ENCODE measurements around the gene SYNE2. TPM values are rescaled to one million over a fixed set of nuclear protein-coding genes. Genes with fewer than 3 reads are reported as not detected.

Gene SYNE2
- polyA plus RNA-seq, 1 donor from 2014 or later, result 82.3 TPM

GRCh38 chr14:64059454-64060198 lies 206.8 kb downstream of the SYNE2 start:
- Histone ChIP-seq H3K27ac (ENCODE audit: low read length) (no peak overlapping the region), H3K9me2 (ENCODE audit: insufficient read depth, low read length) (no peaks in the 10 kb centered on the region), H3K27me3 (ENCODE audit: insufficient read depth, low read depth, low read length) (no peaks in the 10 kb centered on the region), H3K4me3 (ENCODE audit: low read length) (no peak overlapping the region), H2AFZ (ENCODE audit: low read depth, low read length) (no peak overlapping the region), H3F3A (ENCODE audit: insufficient read depth, low read length, poor library complexity, severe bottlenecking) (no peaks in the 10 kb centered on the region), H3K4me2 (ENCODE audit: low read length) (no peak overlapping the region), H3K36me3 (ENCODE audit: insufficient read depth, low read length) (no peaks in the 10 kb centered on the region), H3K9me3 (ENCODE audit: low read length) (no peaks in the 10 kb centered on the region), H3K79me2 (replicated peaks; ENCODE audit: insufficient read depth, low read length) (no peaks in the 10 kb centered on the region), H3K9ac (ENCODE audit: low read length) (no peak overlapping the region), H4K20me1 (ENCODE audit: insufficient read depth) (no peaks in the 10 kb centered on the region)
- no peak for TF ChIP-seq CTCF (IDR thresholded peaks at IDR 0.05; ENCODE audit: poor library complexity, severe bottlenecking)
- no peak for TF ChIP-seq POLR2AphosphoS5 (IDR thresholded peaks at IDR 0.05)
- no peak for TF ChIP-seq SMC3 (conservative IDR thresholded peaks at IDR 0.05; ENCODE audit: poor library complexity)
- no peak for TF ChIP-seq TAF1 (IDR thresholded peaks at IDR 0.05; ENCODE audit: low read depth)
- TF ChIP-seq EZH2 (IDR thresholded peaks at IDR 0.05; ENCODE audit: borderline replicate concordance, insufficient read depth, low read length, poor library complexity, severe bottlenecking), result no peak
- no peak for TF ChIP-seq RAD21 (conservative IDR thresholded peaks at IDR 0.05)

- H3K79me2 ChIP-seq (replicated peaks; ENCODE audit: insufficient read depth, low read length), result no peaks in the 10 kb centered on the region
- no peaks in the 10 kb centered on the region for H3K36me3 ChIP-seq (ENCODE audit: insufficient read depth, low read length)
- H3F3A ChIP-seq (ENCODE audit: insufficient read depth, low read length, poor library complexity, severe bottlenecking), result no peaks in the 10 kb centered on the region
- no peak overlapping the region for H3K27ac ChIP-seq (ENCODE audit: low read length)
- TF ChIP-seq RAD21 (conservative IDR thresholded peaks at IDR 0.05), result no peak
- no peak for TF ChIP-seq EZH2 (IDR thresholded peaks at IDR 0.05; ENCODE audit: borderline replicate concordance, insufficient read depth, low read length, poor library complexity, severe bottlenecking)
- TF ChIP-seq MXI1 (conservative IDR thresholded peaks at IDR 0.05; ENCODE audit: poor library complexity, severe bottlenecking), result no peak
- TF ChIP-seq SMC3 (conservative IDR thresholded peaks at IDR 0.05; ENCODE audit: poor library complexity), result no peak
- TF ChIP-seq REST (IDR thresholded peaks at IDR 0.05; ENCODE audit: borderline replicate concordance), result no peak
- no peak for TF ChIP-seq CTCF (IDR thresholded peaks at IDR 0.05; ENCODE audit: poor library complexity, severe bottlenecking)
- TF ChIP-seq POLR2AphosphoS5 (IDR thresholded peaks at IDR 0.05), result no peak
- no peak for TF ChIP-seq TAF1 (IDR thresholded peaks at IDR 0.05; ENCODE audit: low read depth)
- no peak for TF ChIP-seq EP300 (conservative IDR thresholded peaks at IDR 0.05; ENCODE audit: poor library complexity, severe bottlenecking)
- no peaks in the 10 kb centered on the region for H4K20me1 ChIP-seq (ENCODE audit: insufficient read depth)
- H3K9me2 ChIP-seq (ENCODE audit: insufficient read depth, low read length), result no peaks in the 10 kb centered on the region
- H3K4me3 ChIP-seq (ENCODE audit: low read length), result no peak overlapping the region
- no peak overlapping the region for H3K4me2 ChIP-seq (ENCODE audit: low read length)
- no peaks in the 10 kb centered on the region for H3K9me3 ChIP-seq (ENCODE audit: low read length)
- no peak overlapping the region for H2AFZ ChIP-seq (ENCODE audit: low read depth, low read length)
- no peaks in the 10 kb centered on the region for H3K27me3 ChIP-seq (ENCODE audit: insufficient read depth, low read depth, low read length)
- no peak overlapping the region for H3K9ac ChIP-seq (ENCODE audit: low read length)
Measured at GRCh38 chr14:64060199-64060545, 207.4 kb downstream of the SYNE2 start.

All from neural cell (in vitro differentiated cells).